Breast epithelium (tissue), 3 donors: ENCODE results near the gene SNX18.

Source experiments
- CTCF ChIP-seq, 3 donors: fragments of 450-650 bp; IDR thresholded peaks; one replicate each; pipeline ENCODE4 v1.5.1; 2016 to 2017; ENCODE audit warnings: antibody characterized with exemption in 3 of 3, mild to moderate bottlenecking in 3 of 3, moderate library complexity in 3 of 3
- POLR2A ChIP-seq: fragments of 450-650 bp; IDR thresholded peaks from one replicate; pipeline ENCODE4 v1.6.1; 2016; ENCODE audit warnings: antibody characterized with exemption, mild to moderate bottlenecking, moderate library complexity
- POLR2AphosphoS5 ChIP-seq, 3 donors: sonication (generic); formaldehyde crosslinking; IDR thresholded peaks; one replicate each; pipeline ENCODE4 v1.6.1; 2017; ENCODE audit warnings: antibody characterized with exemption in 3 of 3

DNA sequence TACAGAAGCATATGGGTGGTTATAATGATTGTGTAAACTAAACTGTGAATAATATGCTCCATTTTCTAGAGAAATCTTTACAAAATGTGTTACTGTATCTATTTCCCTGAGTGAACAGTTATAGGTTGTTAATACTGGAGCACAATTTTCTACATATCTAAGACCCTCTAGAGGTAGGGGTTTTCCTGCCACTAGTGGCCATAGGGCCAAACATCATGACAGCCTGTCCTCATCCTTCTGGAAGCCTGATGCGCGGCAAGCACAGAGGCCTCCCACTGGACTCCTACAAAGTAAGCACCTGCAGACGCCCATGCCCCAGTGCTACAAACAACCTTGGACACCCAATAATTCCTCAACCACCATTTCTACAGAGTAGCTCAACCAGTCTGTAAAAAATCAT is 1.9 kb upstream of the SNX18 start:
- TF ChIP-seq POLR2AphosphoS5 (IDR thresholded peaks at IDR 0.05), result no peak
- no peak for TF ChIP-seq CTCF (IDR thresholded peaks at IDR 0.05)
- no peak for TF ChIP-seq POLR2A
